Naive thymus-derived CD8-positive, alpha-beta T cell (primary cell): ENCODE data around the gene CCL26. TPM values are rescaled to one million over a fixed set of nuclear protein-coding genes. Genes with fewer than 3 reads are reported as not detected.

Experiments used
- ATAC-seq, 2 donors: fragments of 150-1000 bp; cut with Tn5 transposase in 1 of 2; sonication (Bioruptor Pico), chemical (Tn5 transposase) in 1 of 2; 1 replicate in 1 of 2; 2 replicates in 1 of 2; pipeline ENCODE4 v1.10.0; 2021; ENCODE audit warnings: mild to moderate bottlenecking in 2 of 2, moderate library complexity in 2 of 2
- POLR2A ChIA-PET: fragments of 350-600 bp; sonication (Branson Sonifier 250); formaldehyde crosslinking; loops from one replicate; lab custom pipeline; 2021; ENCODE audit warnings: antibody characterized with exemption; lab: Charles Lee
- DNase-seq, 10 donors: peaks; one replicate each; pipeline versions ENCODE4 v3.0.0 to v3.0.0-alpha.2; 2020 to 2022
- H3K27ac Mint-ChIP-seq, 10 donors: one replicate each; pipeline ENCODE4 v1.8.0; 2020 to 2022; ENCODE audit warnings: mild to moderate bottlenecking in 10 of 10, mixed read lengths in 10 of 10, moderate library complexity in 4 of 10, inconsistent platforms in 1 of 10
- H3K27me3 Mint-ChIP-seq, 5 donors: one replicate each; pipeline ENCODE4 v1.8.0; 2021 to 2022; ENCODE audit warnings: mixed read lengths in 5 of 5
- H3K36me3 Mint-ChIP-seq, 3 donors: one replicate each; pipeline ENCODE4 v1.8.0; 2020 to 2022; ENCODE audit warnings: mixed read lengths in 3 of 3, mild to moderate bottlenecking in 2 of 3, inconsistent platforms in 1 of 3
- H3K4me1 Mint-ChIP-seq, 4 donors: one replicate each; pipeline ENCODE4 v1.8.0; 2021 to 2022; ENCODE audit warnings: mixed read lengths in 4 of 4
- H3K4me3 Mint-ChIP-seq, 10 donors: one replicate each; pipeline ENCODE4 v1.8.0; 2020 to 2022; ENCODE audit warnings: mild to moderate bottlenecking in 10 of 10, mixed read lengths in 10 of 10, moderate library complexity in 6 of 10, inconsistent platforms in 1 of 10
- H3K9me3 Mint-ChIP-seq, 9 donors: one replicate each; pipeline ENCODE4 v1.8.0; 2020 to 2022; ENCODE audit warnings: mixed read lengths in 9 of 9, mild to moderate bottlenecking in 3 of 9, inconsistent platforms in 1 of 9, moderate library complexity in 1 of 9
- polyA plus RNA-seq, 3 donors: library from polyadenylated mRNA; unstranded; fragments of 300-500 nt; fragmentation: Illumina TruSeq; gene quantifications; one replicate each; pipeline ENCODE4 v1.2.3, GENCODE V29; 2021
- total RNA-seq, 8 experiments: library from RNA in 2 of 8; stranded (reverse) in 2 of 8; gene quantifications; one replicate each; pipeline ENCODE4 v1.2.3 and lab custom pipeline; 2021 to 2026

CCL26 gene
- total RNA-seq = not detected
- not detected for polyA plus RNA-seq
- total RNA-seq (lab: John Stamatoyannopoulos, UW) = 0 reads per million in 6 experiments

- Mint-ChIP-seq H3K36me3 (no peaks in the 10 kb centered on the region), H3K4me1 (peaks cover 0 to 21% (median 8%) of the 10 kb centered on the region in 4 donors), H3K4me3 (no peak within 1 kb of the TSS), H3K9me3 (no peaks in the 10 kb centered on the region), H3K27ac (peak within 1 kb of the TSS in 1 of 10 donors; percentile 18), H3K27me3 (no peaks in the 10 kb centered on the region)
- no peak for DNase-seq
- no peak for ATAC-seq
- POLR2A ChIA-PET = no interaction called here
These were observed at the start of gene CCL26 for GRCh38 chr7:75772081-75773077. Gene CCL26, minus strand, starts transcription at chr7:75772211. Its CDS starts 35 bp downstream, at chr7:75772176.

- Mint-ChIP-seq H3K36me3 (no peaks in the 10 kb centered on the region), H3K4me3 (no peak overlapping the region), H3K4me1 (peaks cover 0 to 2% (median under 1%) of the 10 kb centered on the region in 4 donors), H3K9me3 (no peaks in the 10 kb centered on the region), H3K27me3 (peaks cover 0 to 10% (median 8%) of the 10 kb centered on the region in 5 donors), H3K27ac (no peak overlapping the region)
- DNase-seq (no peak), ATAC-seq (no peak)
- POLR2A ChIA-PET = no interaction called here
These were observed 48.7 kb upstream of the CCL26 start for GRCh38 chr7:75820688-75821087.

GRCh38 chr7:75819711-75820110 is 47.7 kb upstream of the CCL26 start:
- DNase-seq = no peak
- no peak overlapping the region for H3K4me3 Mint-ChIP-seq
- POLR2A ChIA-PET = no interaction called here
- ATAC-seq = no peak
- no peaks in the 10 kb centered on the region for H3K36me3 Mint-ChIP-seq
- H3K9me3 Mint-ChIP-seq = no peaks in the 10 kb centered on the region
- peaks cover 0 to 10% (median 8%) of the 10 kb centered on the region in 5 donors for H3K27me3 Mint-ChIP-seq
- peak overlapping the region in 1 of 10 donors; percentile 53 for H3K27ac Mint-ChIP-seq
- peaks cover 0 to 2% (median under 1%) of the 10 kb centered on the region in 4 donors for H3K4me1 Mint-ChIP-seq

GRCh38 chr7:75818472-75818871 is 46.5 kb upstream of the CCL26 start:
- POLR2A ChIA-PET = no interaction called here
- H3K36me3 Mint-ChIP-seq = no peaks in the 10 kb centered on the region
- no peak overlapping the region for H3K27ac Mint-ChIP-seq
- no peak for DNase-seq
- no peak overlapping the region for H3K4me3 Mint-ChIP-seq
- no peak for ATAC-seq
- no peaks in the 10 kb centered on the region for H3K9me3 Mint-ChIP-seq
- peaks cover 0 to 2% (median under 1%) of the 10 kb centered on the region in 4 donors for H3K4me1 Mint-ChIP-seq
- H3K27me3 Mint-ChIP-seq = peaks cover 0 to 16% (median 8%) of the 10 kb centered on the region in 5 donors

- H3K4me3 Mint-ChIP-seq = no peak overlapping the region
- H3K36me3 Mint-ChIP-seq = no peaks in the 10 kb centered on the region
- POLR2A ChIA-PET = no interaction called here
- DNase-seq (no peak), ATAC-seq (no peak)
- no peaks in the 10 kb centered on the region for H3K9me3 Mint-ChIP-seq
- peaks cover 0 to 2% (median under 1%) of the 10 kb centered on the region in 4 donors for H3K4me1 Mint-ChIP-seq
- no peak overlapping the region for H3K27ac Mint-ChIP-seq
- H3K27me3 Mint-ChIP-seq = peaks cover 2 to 24% (median 8%) of the 10 kb centered on the region in 5 donors
These were observed 45.1 kb upstream of the CCL26 start for GRCh38 chr7:75817116-75817515.

- no peak for ATAC-seq
These were observed 43.5 kb upstream of the CCL26 start for GRCh38 chr7:75815418-75816064.

GRCh38 chr7:75814407-75814947 is 42.5 kb upstream of the CCL26 start:
- Mint-ChIP-seq H3K36me3 (no peaks in the 10 kb centered on the region), H3K4me3 (no peak overlapping the region), H3K27ac (no peak overlapping the region), H3K4me1 (peaks cover 0 to 2% (median 0%) of the 10 kb centered on the region in 4 donors), H3K27me3 (peaks cover 0 to 22% (median 2%) of the 10 kb centered on the region in 5 donors), H3K9me3 (no peaks in the 10 kb centered on the region)
- POLR2A ChIA-PET = no interaction called here
- DNase-seq = no peak
- ATAC-seq = no peak

More at GRCh38 chr7:75815418-75816064, 43.5 kb upstream of the CCL26 start:
- H3K27me3 Mint-ChIP-seq = peaks cover 0 to 20% (median 2%) of the 10 kb centered on the region in 5 donors
- no peaks in the 10 kb centered on the region for H3K36me3 Mint-ChIP-seq
- H3K27ac Mint-ChIP-seq = peak overlapping the region in 1 of 10 donors; percentile 49
- H3K9me3 Mint-ChIP-seq = no peaks in the 10 kb centered on the region
- no peak for DNase-seq
- H3K4me3 Mint-ChIP-seq = no peak overlapping the region
- peaks cover 0 to 2% (median 0%) of the 10 kb centered on the region in 4 donors for H3K4me1 Mint-ChIP-seq
- POLR2A ChIA-PET = no interaction called here

GRCh38 chr7:75813781-75814236 is 41.8 kb upstream of the CCL26 start, which contains the start of gene CCL24:
Gene CCL24, minus strand, starts transcription at chr7:75813806. Its CDS starts 91 bp downstream, at chr7:75813715.
- POLR2A ChIA-PET = no interaction called here
- H3K27ac Mint-ChIP-seq = no peak within 1 kb of the TSS
- ATAC-seq (no peak), DNase-seq (no peak)
- H3K4me1 Mint-ChIP-seq = peaks cover 0 to 2% (median 0%) of the 10 kb centered on the region in 4 donors
- no peaks in the 10 kb centered on the region for H3K36me3 Mint-ChIP-seq
- no peak within 1 kb of the TSS for H3K4me3 Mint-ChIP-seq
- H3K9me3 Mint-ChIP-seq = no peaks in the 10 kb centered on the region
- peaks cover 0 to 22% (median 2%) of the 10 kb centered on the region in 5 donors for H3K27me3 Mint-ChIP-seq

GRCh38 chr7:75813084-75813483 is 41.1 kb upstream of the CCL26 start:
- no peak for ATAC-seq
- DNase-seq = no peak
- H3K4me1 Mint-ChIP-seq = peaks cover 0 to 2% (median 0%) of the 10 kb centered on the region in 4 donors
- peaks cover 0 to 3% (median 0%) of the 10 kb centered on the region in 9 donors for H3K9me3 Mint-ChIP-seq
- H3K27ac Mint-ChIP-seq = no peak overlapping the region
- H3K4me3 Mint-ChIP-seq = no peak overlapping the region
- POLR2A ChIA-PET = no interaction called here
- no peaks in the 10 kb centered on the region for H3K36me3 Mint-ChIP-seq
- peaks cover 0 to 22% (median 2%) of the 10 kb centered on the region in 5 donors for H3K27me3 Mint-ChIP-seq

- H3K4me1 Mint-ChIP-seq = peaks cover 0 to under 1% (median 0%) of the 10 kb centered on the region in 4 donors
- peaks cover 0 to 13% (median 4%) of the 10 kb centered on the region in 9 donors for H3K9me3 Mint-ChIP-seq
- no peak overlapping the region for H3K27ac Mint-ChIP-seq
- POLR2A ChIA-PET = no interaction called here
- H3K36me3 Mint-ChIP-seq = peaks cover 0 to 7% (median 3%) of the 10 kb centered on the region in 3 donors
- ATAC-seq = no peak
- H3K4me3 Mint-ChIP-seq = no peak overlapping the region
- DNase-seq = no peak
- peaks cover 0 to 21% (median 2%) of the 10 kb centered on the region in 5 donors for H3K27me3 Mint-ChIP-seq
These were observed 40.1 kb upstream of the CCL26 start for GRCh38 chr7:75811894-75812678.

- POLR2A ChIA-PET = no interaction called here
- Mint-ChIP-seq H3K27ac (no peak overlapping the region), H3K4me1 (no peaks in the 10 kb centered on the region), H3K4me3 (no peak overlapping the region), H3K9me3 (peaks cover 0 to 22% (median 10%) of the 10 kb centered on the region in 9 donors), H3K27me3 (peaks cover 0 to 16% (median 2%) of the 10 kb centered on the region in 5 donors), H3K36me3 (peaks cover 0 to 14% (median 8%) of the 10 kb centered on the region in 3 donors)
- ATAC-seq (no peak), DNase-seq (no peak)
These were observed 37.4 kb upstream of the CCL26 start for GRCh38 chr7:75809396-75809795.
